ENCODE data around the gene PRR7.

PRR7 gene

GRCh38 chr5:177501874-177502678 lies 55.5 kb downstream of the PRR7 start:
- no peak for DNase-seq

GRCh38 chr5:177502886-177503285 lies 56.3 kb downstream of the PRR7 start:
- DNase-seq: no peak

DNA sequence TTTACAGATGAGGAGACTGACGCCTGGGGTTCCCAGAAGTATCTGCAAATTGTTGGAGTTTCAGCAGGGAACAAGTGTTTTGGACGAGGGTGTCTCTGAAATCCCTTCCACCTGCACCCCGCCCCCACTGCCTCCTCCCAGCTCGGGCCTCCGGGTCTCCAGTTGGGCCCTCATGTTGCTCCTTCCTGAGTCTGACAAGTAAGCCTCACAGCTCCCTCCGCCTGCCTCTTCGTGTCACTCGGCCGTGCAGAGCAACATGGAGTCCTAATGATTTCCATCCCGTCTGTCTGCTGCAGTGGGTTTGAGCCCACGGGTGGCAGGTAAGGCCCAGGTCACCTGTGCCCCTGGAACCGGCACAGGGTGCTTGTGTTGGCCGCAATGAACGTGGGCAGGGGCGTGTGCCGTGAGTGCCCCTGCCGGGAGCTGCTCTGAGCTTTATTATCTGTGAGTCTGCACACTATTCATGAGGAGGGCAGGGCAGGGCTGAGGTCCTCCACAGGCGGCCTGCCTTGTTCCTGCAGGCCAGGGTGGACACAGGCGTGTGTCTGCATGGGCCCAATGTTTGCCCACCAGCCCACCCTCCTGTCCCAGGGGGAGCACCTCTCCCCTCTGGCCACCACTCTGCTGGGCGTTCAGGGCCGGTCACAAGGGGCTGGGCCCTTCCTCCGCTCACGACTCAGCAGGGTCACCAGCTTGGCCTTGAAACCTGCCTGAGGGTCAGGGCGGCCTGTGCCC lies 56.9 kb downstream of the PRR7 start:
- DNase-seq: no peak

DNA sequence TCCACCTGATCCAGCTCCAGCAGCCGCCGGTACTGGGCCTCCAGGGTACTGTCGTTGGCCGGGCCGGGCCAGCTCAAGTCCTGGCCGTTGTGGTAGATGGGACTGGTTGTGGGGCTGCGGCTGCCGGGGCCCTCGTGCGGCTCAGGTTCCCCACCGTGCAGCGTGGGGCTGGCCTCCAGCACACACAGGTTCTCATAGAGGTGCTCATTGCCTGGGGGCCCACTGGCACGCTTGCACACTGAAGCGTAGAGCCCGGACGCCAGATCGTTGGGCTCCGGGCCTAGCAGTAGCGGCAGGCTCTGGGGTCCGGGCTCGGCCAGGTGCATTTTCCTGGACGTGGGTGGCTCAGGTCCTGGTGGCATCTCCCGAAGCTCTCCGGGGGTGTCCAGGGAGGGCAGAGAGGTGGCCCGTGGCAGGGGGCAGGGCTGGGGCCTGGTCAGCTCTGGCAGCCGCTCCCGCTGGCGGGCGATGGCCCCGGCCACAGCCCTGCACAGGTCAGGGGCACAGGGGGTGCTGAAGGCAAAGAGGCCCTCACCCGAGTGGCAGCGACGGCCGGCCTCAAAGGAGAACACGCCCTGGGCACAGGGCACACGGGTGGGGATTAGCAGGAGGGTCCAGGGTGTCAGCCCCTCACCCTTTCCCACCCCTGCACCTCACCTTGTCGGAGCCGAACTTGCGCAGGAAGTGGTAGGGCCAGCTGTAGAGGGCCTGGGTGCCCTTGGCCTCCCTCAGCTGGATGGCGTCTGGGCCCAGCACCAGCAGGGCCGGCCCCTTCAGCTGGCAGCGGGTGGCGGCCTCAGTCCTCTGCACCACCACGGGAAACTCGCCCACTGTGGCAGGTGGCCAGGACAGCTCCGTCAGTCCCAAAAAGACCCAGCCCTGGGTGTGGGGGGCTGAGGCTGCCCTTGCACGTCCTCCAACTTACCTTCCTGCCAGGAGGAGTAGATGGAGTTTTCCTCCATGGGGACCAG lies 57.8 kb downstream of the PRR7 start:
- no peak for DNase-seq

GRCh38 chr5:177505075-177505474 lies 58.5 kb downstream of the PRR7 start:
- no peak for DNase-seq

Data from NCI-H2029 treated with DMSO at 0.1 percent for 48 hours (cell line).